ENCODE results near the gene PODXL2. TPM values are rescaled to one million over a fixed set of nuclear protein-coding genes. Genes with fewer than 3 reads are reported as not detected.

Gene PODXL2
- total and polyA plus RNA-seq, 2 experiments from 2014 or later: 18.4 to 57.6 TPM

DNA sequence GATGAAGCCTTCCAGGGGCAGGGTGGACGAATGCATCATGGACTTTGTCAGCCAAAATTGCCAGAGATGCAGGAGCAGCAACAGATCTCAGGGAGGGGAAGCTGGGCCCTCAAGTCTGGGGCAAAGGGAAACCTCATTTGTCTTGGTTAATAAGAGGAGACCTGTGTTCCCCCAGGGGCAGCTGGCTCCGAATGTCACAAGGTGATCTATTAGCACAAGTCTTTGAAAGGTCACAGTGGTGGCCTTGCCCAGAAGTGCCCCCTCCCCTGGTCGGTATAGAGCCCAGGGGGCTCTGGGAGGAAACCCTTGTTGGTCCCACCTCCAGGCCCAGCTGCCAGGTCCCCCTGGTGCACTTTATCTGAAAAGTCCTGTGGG is 89.9 kb downstream of the PODXL2 start:
- Mint-ChIP-seq H3K27me3 (ENCODE audit: insufficient read depth, low read depth, poor library complexity) (peaks cover 5% of the 10 kb centered on the region), H3K9me3 (no peaks in the 10 kb centered on the region; the same call in 2 of the 3 replicates), H3K27ac (no peak overlapping the region), H3K36me3 (ENCODE audit: low read depth) (no peaks in the 10 kb centered on the region), H3K4me3 (no peak overlapping the region), H3K4me1 (peaks cover 30% of the 10 kb centered on the region)
- no peak for ATAC-seq
- H3K9me2 ChIP-seq (ENCODE audit: insufficient read depth): 0 out of 2 replicates have a peak, but pooled peaks cover 5% of the 10 kb centered on the region
- H3K4me1 ChIP-seq (ENCODE audit: insufficient read depth): peaks cover 3% of the 10 kb centered on the region; the same call in 1 of the 2 replicates
- DNase-seq (ENCODE audit: low spot score): no peak
- H3K4me2 ChIP-seq: no peak overlapping the region
- no peak overlapping the region for H3K27ac ChIP-seq (ENCODE audit: low read depth)
- no peak overlapping the region for H3K4me3 ChIP-seq
- no peak overlapping the region for H2AFZ ChIP-seq
- no peaks in the 10 kb centered on the region for H3K79me2 ChIP-seq (replicated peaks; ENCODE audit: insufficient read depth)
- no peaks in the 10 kb centered on the region for H3K27me3 ChIP-seq (ENCODE audit: insufficient read depth)
- no peaks in the 10 kb centered on the region for H3K36me3 ChIP-seq (ENCODE audit: insufficient read depth)
- TF ChIP-seq, protein P1, sequence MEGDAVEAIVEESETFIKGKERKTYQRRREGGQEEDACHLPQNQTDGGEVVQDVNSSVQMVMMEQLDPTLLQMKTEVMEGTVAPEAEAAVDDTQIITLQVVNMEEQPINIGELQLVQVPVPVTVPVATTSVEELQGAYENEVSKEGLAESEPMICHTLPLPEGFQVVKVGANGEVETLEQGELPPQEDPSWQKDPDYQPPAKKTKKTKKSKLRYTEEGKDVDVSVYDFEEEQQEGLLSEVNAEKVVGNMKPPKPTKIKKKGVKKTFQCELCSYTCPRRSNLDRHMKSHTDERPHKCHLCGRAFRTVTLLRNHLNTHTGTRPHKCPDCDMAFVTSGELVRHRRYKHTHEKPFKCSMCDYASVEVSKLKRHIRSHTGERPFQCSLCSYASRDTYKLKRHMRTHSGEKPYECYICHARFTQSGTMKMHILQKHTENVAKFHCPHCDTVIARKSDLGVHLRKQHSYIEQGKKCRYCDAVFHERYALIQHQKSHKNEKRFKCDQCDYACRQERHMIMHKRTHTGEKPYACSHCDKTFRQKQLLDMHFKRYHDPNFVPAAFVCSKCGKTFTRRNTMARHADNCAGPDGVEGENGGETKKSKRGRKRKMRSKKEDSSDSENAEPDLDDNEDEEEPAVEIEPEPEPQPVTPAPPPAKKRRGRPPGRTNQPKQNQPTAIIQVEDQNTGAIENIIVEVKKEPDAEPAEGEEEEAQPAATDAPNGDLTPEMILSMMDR (conservative IDR thresholded peaks at IDR 0.05; ENCODE audit: low read depth in 2 of 2): no peak
- TF ChIP-seq ZNF331 (CRISPR knock-in tag; IDR thresholded peaks at IDR 0.05; ENCODE audit: low read depth): no peak
- TF ChIP-seq, protein P2, sequence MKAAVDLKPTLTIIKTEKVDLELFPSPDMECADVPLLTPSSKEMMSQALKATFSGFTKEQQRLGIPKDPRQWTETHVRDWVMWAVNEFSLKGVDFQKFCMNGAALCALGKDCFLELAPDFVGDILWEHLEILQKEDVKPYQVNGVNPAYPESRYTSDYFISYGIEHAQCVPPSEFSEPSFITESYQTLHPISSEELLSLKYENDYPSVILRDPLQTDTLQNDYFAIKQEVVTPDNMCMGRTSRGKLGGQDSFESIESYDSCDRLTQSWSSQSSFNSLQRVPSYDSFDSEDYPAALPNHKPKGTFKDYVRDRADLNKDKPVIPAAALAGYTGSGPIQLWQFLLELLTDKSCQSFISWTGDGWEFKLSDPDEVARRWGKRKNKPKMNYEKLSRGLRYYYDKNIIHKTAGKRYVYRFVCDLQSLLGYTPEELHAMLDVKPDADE (IDR thresholded peaks at IDR 0.05): no peak
- TF ChIP-seq JUNB (IDR thresholded peaks at IDR 0.05; ENCODE audit: unreplicated experiment): no peak
- TF ChIP-seq EZH2 (IDR thresholded peaks at IDR 0.05; ENCODE audit: low read depth, unreplicated experiment): no peak
- TF ChIP-seq EZH2phosphoT487 (IDR thresholded peaks at IDR 0.05; ENCODE audit: unreplicated experiment): no peak
- TF ChIP-seq, protein P3, sequence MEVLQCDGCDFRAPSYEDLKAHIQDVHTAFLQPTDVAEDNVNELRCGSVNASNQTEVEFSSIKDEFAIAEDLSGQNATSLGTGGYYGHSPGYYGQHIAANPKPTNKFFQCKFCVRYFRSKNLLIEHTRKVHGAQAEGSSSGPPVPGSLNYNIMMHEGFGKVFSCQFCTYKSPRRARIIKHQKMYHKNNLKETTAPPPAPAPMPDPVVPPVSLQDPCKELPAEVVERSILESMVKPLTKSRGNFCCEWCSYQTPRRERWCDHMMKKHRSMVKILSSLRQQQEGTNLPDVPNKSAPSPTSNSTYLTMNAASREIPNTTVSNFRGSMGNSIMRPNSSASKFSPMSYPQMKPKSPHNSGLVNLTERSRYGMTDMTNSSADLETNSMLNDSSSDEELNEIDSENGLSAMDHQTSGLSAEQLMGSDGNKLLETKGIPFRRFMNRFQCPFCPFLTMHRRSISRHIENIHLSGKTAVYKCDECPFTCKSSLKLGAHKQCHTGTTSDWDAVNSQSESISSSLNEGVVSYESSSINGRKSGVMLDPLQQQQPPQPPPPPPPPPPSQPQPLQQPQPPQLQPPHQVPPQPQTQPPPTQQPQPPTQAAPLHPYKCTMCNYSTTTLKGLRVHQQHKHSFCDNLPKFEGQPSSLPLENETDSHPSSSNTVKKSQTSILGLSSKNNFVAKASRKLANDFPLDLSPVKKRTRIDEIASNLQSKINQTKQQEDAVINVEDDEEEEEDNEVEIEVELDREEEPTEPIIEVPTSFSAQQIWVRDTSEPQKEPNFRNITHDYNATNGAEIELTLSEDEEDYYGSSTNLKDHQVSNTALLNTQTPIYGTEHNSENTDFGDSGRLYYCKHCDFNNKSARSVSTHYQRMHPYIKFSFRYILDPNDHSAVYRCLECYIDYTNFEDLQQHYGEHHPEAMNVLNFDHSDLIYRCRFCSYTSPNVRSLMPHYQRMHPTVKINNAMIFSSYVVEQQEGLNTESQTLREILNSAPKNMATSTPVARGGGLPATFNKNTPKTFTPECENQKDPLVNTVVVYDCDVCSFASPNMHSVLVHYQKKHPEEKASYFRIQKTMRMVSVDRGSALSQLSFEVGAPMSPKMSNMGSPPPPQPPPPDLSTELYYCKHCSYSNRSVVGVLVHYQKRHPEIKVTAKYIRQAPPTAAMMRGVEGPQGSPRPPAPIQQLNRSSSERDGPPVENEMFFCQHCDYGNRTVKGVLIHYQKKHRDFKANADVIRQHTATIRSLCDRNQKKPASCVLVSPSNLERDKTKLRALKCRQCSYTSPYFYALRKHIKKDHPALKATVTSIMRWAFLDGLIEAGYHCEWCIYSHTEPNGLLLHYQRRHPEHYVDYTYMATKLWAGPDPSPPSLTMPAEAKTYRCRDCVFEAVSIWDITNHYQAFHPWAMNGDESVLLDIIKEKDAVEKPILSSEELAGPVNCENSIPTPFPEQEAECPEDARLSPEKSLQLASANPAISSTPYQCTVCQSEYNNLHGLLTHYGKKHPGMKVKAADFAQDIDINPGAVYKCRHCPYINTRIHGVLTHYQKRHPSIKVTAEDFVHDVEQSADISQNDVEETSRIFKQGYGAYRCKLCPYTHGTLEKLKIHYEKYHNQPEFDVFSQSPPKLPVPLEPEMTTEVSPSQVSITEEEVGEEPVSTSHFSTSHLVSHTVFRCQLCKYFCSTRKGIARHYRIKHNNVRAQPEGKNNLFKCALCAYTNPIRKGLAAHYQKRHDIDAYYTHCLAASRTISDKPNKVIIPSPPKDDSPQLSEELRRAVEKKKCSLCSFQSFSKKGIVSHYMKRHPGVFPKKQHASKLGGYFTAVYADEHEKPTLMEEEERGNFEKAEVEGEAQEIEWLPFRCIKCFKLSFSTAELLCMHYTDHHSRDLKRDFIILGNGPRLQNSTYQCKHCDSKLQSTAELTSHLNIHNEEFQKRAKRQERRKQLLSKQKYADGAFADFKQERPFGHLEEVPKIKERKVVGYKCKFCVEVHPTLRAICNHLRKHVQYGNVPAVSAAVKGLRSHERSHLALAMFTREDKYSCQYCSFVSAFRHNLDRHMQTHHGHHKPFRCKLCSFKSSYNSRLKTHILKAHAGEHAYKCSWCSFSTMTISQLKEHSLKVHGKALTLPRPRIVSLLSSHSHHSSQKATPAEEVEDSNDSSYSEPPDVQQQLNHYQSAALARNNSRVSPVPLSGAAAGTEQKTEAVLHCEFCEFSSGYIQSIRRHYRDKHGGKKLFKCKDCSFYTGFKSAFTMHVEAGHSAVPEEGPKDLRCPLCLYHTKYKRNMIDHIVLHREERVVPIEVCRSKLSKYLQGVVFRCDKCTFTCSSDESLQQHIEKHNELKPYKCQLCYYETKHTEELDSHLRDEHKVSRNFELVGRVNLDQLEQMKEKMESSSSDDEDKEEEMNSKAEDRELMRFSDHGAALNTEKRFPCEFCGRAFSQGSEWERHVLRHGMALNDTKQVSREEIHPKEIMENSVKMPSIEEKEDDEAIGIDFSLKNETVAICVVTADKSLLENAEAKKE (CRISPR knock-in tag; IDR thresholded peaks at IDR 0.05): no peak
- TF ChIP-seq, protein P4, sequence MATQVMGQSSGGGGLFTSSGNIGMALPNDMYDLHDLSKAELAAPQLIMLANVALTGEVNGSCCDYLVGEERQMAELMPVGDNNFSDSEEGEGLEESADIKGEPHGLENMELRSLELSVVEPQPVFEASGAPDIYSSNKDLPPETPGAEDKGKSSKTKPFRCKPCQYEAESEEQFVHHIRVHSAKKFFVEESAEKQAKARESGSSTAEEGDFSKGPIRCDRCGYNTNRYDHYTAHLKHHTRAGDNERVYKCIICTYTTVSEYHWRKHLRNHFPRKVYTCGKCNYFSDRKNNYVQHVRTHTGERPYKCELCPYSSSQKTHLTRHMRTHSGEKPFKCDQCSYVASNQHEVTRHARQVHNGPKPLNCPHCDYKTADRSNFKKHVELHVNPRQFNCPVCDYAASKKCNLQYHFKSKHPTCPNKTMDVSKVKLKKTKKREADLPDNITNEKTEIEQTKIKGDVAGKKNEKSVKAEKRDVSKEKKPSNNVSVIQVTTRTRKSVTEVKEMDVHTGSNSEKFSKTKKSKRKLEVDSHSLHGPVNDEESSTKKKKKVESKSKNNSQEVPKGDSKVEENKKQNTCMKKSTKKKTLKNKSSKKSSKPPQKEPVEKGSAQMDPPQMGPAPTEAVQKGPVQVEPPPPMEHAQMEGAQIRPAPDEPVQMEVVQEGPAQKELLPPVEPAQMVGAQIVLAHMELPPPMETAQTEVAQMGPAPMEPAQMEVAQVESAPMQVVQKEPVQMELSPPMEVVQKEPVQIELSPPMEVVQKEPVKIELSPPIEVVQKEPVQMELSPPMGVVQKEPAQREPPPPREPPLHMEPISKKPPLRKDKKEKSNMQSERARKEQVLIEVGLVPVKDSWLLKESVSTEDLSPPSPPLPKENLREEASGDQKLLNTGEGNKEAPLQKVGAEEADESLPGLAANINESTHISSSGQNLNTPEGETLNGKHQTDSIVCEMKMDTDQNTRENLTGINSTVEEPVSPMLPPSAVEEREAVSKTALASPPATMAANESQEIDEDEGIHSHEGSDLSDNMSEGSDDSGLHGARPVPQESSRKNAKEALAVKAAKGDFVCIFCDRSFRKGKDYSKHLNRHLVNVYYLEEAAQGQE (IDR thresholded peaks at IDR 0.05; ENCODE audit: unreplicated experiment): no peak
- TF ChIP-seq ZNF114 (CRISPR knock-in tag; IDR thresholded peaks at IDR 0.05): no peak
- no peak for TF ChIP-seq CREB1 (CRISPR knock-in tag; IDR thresholded peaks at IDR 0.05; ENCODE audit: low read depth)
- no peak for TF ChIP-seq NANOG (IDR thresholded peaks at IDR 0.05; ENCODE audit: borderline replicate concordance)
- no peak for TF ChIP-seq STAT1 (IDR thresholded peaks at IDR 0.05; ENCODE audit: unreplicated experiment)
- TF ChIP-seq POLR2AphosphoS5 (IDR thresholded peaks at IDR 0.05; ENCODE audit: low read depth): no peak
- no peaks in the 10 kb centered on the region for H3F3A ChIP-seq (replicated peaks; ENCODE audit: low read depth)
- no peaks in the 10 kb centered on the region for H4K20me1 ChIP-seq (replicated peaks; ENCODE audit: insufficient read depth)
